Endothelial cell of umbilical vein (primary cell): ENCODE results near the gene MXD4. TPM values are rescaled to one million over a fixed set of nuclear protein-coding genes. Genes with fewer than 3 reads are reported as not detected.

Experiments used
- BruUV-seq: library from RNA; stranded (reverse); fragments of 400-500 nt; replicated peaks from 2 replicates; lab custom pipeline; 2021; lab: Mats Ljungman, UMichigan
- CTCF ChIA-PET: fragments of 300-600, 350-600 bp; sonication (Branson Sonifier 250); formaldehyde crosslinking; loops from one replicate; lab custom pipeline; 2021; ENCODE audit warnings: antibody characterized with exemption, inconsistent platforms; lab: Charles Lee
- POLR2A ChIA-PET: fragments of 300-600, 350-600 bp; sonication (Branson Sonifier 250); formaldehyde crosslinking; loops from one replicate; lab custom pipeline; 2021; ENCODE audit warnings: antibody characterized with exemption, inconsistent platforms; lab: Charles Lee
- DNase-seq: peaks from one replicate; pipeline ENCODE4 v3.0.0-alpha.2; 2011; ENCODE audit warnings: low read depth, low spot score
- FAIRE-seq: peaks from 2 replicates; lab custom pipeline; 2011; peaks lifted over from hg19 to GRCh38; lab: Jason Lieb, UNC
- H2AFZ ChIP-seq: 2 replicates; pipeline ENCODE4 v1.6.0; 2012; ENCODE audit warnings: low read depth, low read length, control low read depth, inconsistent platforms
- H3K27ac ChIP-seq: 2 replicates; pipeline ENCODE4 v1.5.1; 2011; ENCODE audit warnings: low read depth, mild to moderate bottlenecking, control low read depth, low read length, moderate library complexity; ENCODE audit not compliant: insufficient read depth
- H3K27me3 ChIP-seq, 2 experiments: 2 replicates each; pipeline versions ENCODE4 v1.6.0 to v1.6.1; 2011; ENCODE audit warnings: low read length in 2 of 2, mixed read lengths in 1 of 2; ENCODE audit not compliant: control insufficient read depth in 2 of 2, insufficient read depth in 2 of 2
- H3K36me3 ChIP-seq, 2 experiments: 2 replicates in 1 of 2; 3 replicates in 1 of 2; pipeline ENCODE4 v1.5.1; 2011; ENCODE audit warnings: low read length in 2 of 2, mild to moderate bottlenecking in 1 of 2, moderate library complexity in 1 of 2; ENCODE audit not compliant: control insufficient read depth in 2 of 2, insufficient read depth in 2 of 2; ENCODE audit errors: extremely low read depth in 1 of 2
- H3K4me1 ChIP-seq: 3 replicates; pipeline ENCODE4 v1.5.1; 2011; ENCODE audit warnings: mild to moderate bottlenecking, low read length; ENCODE audit not compliant: control insufficient read depth, insufficient read depth; ENCODE audit errors: extremely low read depth
- H3K4me2 ChIP-seq: 2 replicates; pipeline ENCODE4 v1.6.1; 2011; ENCODE audit warnings: low read length, control low read depth, mixed read lengths; ENCODE audit not compliant: insufficient read depth
- H3K4me3 ChIP-seq, 3 experiments: fragments of 200-600 bp in 1 of 3; sonication (generic), shearing (Covaris generic) in 1 of 3; replicated peaks in 1 of 3; 2 replicates each; pipeline ENCODE4 v1.5.1; 2011 to 2016; ENCODE audit warnings: control low read depth in 3 of 3, low read length in 3 of 3, mild to moderate bottlenecking in 2 of 3, inconsistent platforms in 1 of 3, low read depth in 1 of 3, moderate library complexity in 1 of 3; ENCODE audit not compliant: insufficient read depth in 1 of 3
- H3K79me2 ChIP-seq: 2 replicates; pipeline ENCODE4 v1.6.0; 2012; ENCODE audit warnings: low read length, inconsistent platforms; ENCODE audit not compliant: control insufficient read depth, insufficient read depth
- H3K9ac ChIP-seq: replicated peaks from 2 replicates; pipeline ENCODE3; 2011; ENCODE audit warnings: low read length, control low read depth; ENCODE audit not compliant: insufficient read depth; ENCODE audit errors: extremely low read depth
- H3K9me1 ChIP-seq: replicated peaks from 3 replicates; pipeline ENCODE4 v1.6.0; 2011; ENCODE audit warnings: mild to moderate bottlenecking, low read length; ENCODE audit not compliant: control insufficient read depth, insufficient read depth; ENCODE audit errors: extremely low read depth
- H3K9me3 ChIP-seq: replicated peaks from 2 replicates; pipeline ENCODE4 v1.5.1; 2012; ENCODE audit warnings: low read length, inconsistent platforms; ENCODE audit not compliant: control insufficient read depth, insufficient read depth
- H4K20me1 ChIP-seq: replicated peaks from 2 replicates; pipeline ENCODE3; 2011; ENCODE audit warnings: mild to moderate bottlenecking, low read length; ENCODE audit not compliant: control insufficient read depth, insufficient read depth; ENCODE audit errors: extremely low read depth
- CTCF ChIP-seq, 2 donors: IDR thresholded peaks; 1 replicate in 1 of 2; 2 replicates in 1 of 2; pipeline ENCODE4 v1.5.1; 2011; ENCODE audit warnings: low read length in 2 of 2, mild to moderate bottlenecking in 2 of 2, moderate library complexity in 2 of 2, control low read depth in 1 of 2, inconsistent platforms in 1 of 2, low read depth in 1 of 2; ENCODE audit not compliant: insufficient read depth in 1 of 2; ENCODE audit errors: extremely low read depth in 1 of 2
- EZH2 ChIP-seq: IDR thresholded peaks from 2 replicates; pipeline ENCODE4 v1.6.1; 2012; ENCODE audit warnings: borderline replicate concordance, low read depth, mild to moderate bottlenecking, moderate library complexity, low read length, inconsistent platforms; ENCODE audit not compliant: severe bottlenecking
- FOS ChIP-seq: IDR thresholded peaks from 2 replicates; pipeline ENCODE4 v1.6.1; 2011; ENCODE audit warnings: mild to moderate bottlenecking, low read length, moderate library complexity, borderline replicate concordance; ENCODE audit not compliant: insufficient read depth
- GATA2 ChIP-seq: IDR thresholded peaks from 2 replicates; pipeline ENCODE4 v1.7.0; 2011; ENCODE audit warnings: low read depth, mild to moderate bottlenecking, moderate library complexity, mixed read lengths, low read length; ENCODE audit not compliant: insufficient read length, insufficient read depth
- JUN ChIP-seq: IDR thresholded peaks from 2 replicates; pipeline ENCODE4 v1.6.1; 2011; ENCODE audit warnings: borderline replicate concordance, low read depth; ENCODE audit not compliant: insufficient read length, insufficient read depth
- MAX ChIP-seq: IDR thresholded peaks from 2 replicates; pipeline ENCODE4 v1.6.1; 2011; ENCODE audit not compliant: insufficient read depth, insufficient read length
- MYC ChIP-seq: IDR thresholded peaks from one replicate; pipeline ENCODE4 v1.6.1; 2011; ENCODE audit warnings: mild to moderate bottlenecking, low read depth, low read length
- POLR2A ChIP-seq: IDR thresholded peaks from 2 replicates; pipeline ENCODE4 v1.6.1; 2012; ENCODE audit warnings: low read depth, mild to moderate bottlenecking, control low read depth, low read length
- POLR2AphosphoS5 ChIP-seq: IDR thresholded peaks from 2 replicates; pipeline ENCODE4 v1.6.1; 2012; ENCODE audit warnings: low read depth, mild to moderate bottlenecking, control low read depth, low read length, moderate library complexity; ENCODE audit not compliant: insufficient read depth
- dilution Hi-C: fragments of 300-500 bp; cut with MboI; formaldehyde crosslinking; loops from one replicate; pipeline ENCODE4 v1.15.0; 2019; ENCODE audit warnings: low sequenced_read_pairs; ENCODE audit not compliant: extremely low pct_ligation_motif_present
- intact Hi-C: fragments of 100-400 bp; cut with micrococcal nuclease; formaldehyde crosslinking; loops from one replicate; pipeline ENCODE4 v1.10.0; 2022
- polyA plus RNA-seq, 4 experiments: library from polyadenylated mRNA; depleted of rRNA in 3 of 4; stranded (reverse) in 3 of 4; unstranded in 1 of 4; fragments of >200 nt; gene quantifications; 2 replicates each; pipeline versions ENCODE4 v1.2.1 to v1.2.3, GENCODE V29; 2011 to 2012; ENCODE audit warnings: missing spikeins in 1 of 4
- total RNA-seq: library from RNA; stranded (reverse); gene quantifications from 2 replicates; pipeline ENCODE4 v1.2.3, GENCODE V29; 2021

Gene MXD4
- total and polyA plus RNA-seq, 2 donors (not counting 3 experiments of a cell fraction or from before 2014, with no cell fraction given) = 62.7 to 74.1 TPM

- no peaks in the 10 kb centered on the region for H3K9me3 ChIP-seq
- no peak overlapping the region for H3K9ac ChIP-seq
- H3K36me3 ChIP-seq = peaks cover 0 to 6% of the 10 kb centered on the region in 2 experiments
- no peak overlapping the region for H3K27ac ChIP-seq
- intact Hi-C loops = no loop called here
- DNase-seq = no peak
- no peaks in the 10 kb centered on the region for H3K9me1 ChIP-seq
- no peak overlapping the region for H3K4me3 ChIP-seq
- no peaks in the 10 kb centered on the region for H4K20me1 ChIP-seq
- no peaks in the 10 kb centered on the region for H3K79me2 ChIP-seq
- FAIRE-seq = no peak
- CTCF ChIA-PET = interaction anchor here (1.2 to 1.7 kb wide), 3 partner anchors 10 to 14 kb away, joined by 3 to 4 read pairs (median 3); no protein-coding TSS in a partner anchor
- TF ChIP-seq CTCF (IDR thresholded peaks at IDR 0.05; ENCODE audit: extremely low read depth in 1 of 2, insufficient read depth in 1 of 2, low read depth in 1 of 2, low read length in 2 of 2) = no peak
- no peak for TF ChIP-seq EZH2
- TF ChIP-seq MAX = no peak
- TF ChIP-seq FOS = no peak
- TF ChIP-seq POLR2A = no peak
- no peak for TF ChIP-seq POLR2AphosphoS5
- TF ChIP-seq GATA2 = no peak
- no peak for TF ChIP-seq JUN
- no peak for TF ChIP-seq MYC
- dilution Hi-C loops = no loop called here
- POLR2A ChIA-PET = no interaction called here
- H3K27me3 ChIP-seq = no peaks in the 10 kb centered on the region
- no peak overlapping the region for H3K4me2 ChIP-seq
- H3K4me1 ChIP-seq = no peaks in the 10 kb centered on the region
- no TSS peak for BruUV-seq
- H2AFZ ChIP-seq = no peak overlapping the region
Measured at GRCh38 chr4:2226261-2226660, 35.6 kb downstream of the MXD4 start.
